GM21786 (cell line): Measurements from ENCODE around the gene FIBP.

Source experiments
- ATAC-seq: cut with Tn5 transposase; IDR thresholded peaks from one replicate; pipeline ENCODE4 v1.9.1; 2021; ENCODE audit not compliant: unreplicated experiment

FIBP gene

DNA sequence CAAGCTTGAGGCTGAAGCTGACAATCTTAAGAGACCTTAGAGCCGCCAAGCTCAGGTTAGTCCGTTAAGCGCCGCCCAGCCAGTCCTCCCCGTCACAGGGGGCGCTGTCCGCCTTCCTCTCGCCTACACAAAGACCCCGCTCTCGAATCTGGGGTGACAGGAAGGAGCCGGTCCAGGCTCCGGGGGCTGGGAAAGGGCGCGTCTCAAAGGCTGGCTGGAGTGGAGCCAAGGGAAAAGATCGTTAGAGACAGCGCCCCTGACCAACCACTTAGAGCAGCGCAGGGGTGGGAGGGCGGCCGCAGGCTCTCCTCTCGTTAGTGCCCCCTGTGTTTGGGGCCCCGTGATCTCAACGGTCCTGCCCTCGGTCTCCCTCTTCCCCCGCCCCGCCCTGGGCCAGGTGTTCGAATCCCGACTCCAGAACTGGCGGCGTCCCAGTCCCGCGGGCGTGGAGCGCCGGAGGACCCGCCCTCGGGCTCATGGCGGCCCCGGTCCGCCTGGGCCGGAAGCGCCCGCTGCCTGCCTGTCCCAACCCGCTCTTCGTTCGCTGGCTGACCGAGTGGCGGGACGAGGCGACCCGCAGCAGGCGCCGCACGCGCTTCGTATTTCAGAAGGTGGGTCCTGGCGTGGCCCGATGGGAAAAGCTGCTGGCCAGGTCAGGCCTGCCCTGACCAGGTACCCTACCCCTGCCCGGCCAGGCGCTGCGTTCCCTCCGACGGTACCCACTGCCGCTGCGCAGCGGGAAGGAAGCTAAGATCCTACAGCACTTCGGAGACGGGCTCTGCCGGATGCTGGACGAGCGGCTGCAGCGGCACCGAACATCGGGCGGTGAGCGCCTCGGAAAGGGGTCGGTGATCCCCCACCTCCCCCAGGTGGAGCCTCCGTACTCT, 27.8 kb downstream of the FIBP start, which contains the start of gene MUS81:
TSS of gene MUS81 (plus strand) at position 156 of the 887 bp plus-strand sequence. CDS start at position 477, 321 bp downstream.
- peak; percentile 27 for ATAC-seq

DNA sequence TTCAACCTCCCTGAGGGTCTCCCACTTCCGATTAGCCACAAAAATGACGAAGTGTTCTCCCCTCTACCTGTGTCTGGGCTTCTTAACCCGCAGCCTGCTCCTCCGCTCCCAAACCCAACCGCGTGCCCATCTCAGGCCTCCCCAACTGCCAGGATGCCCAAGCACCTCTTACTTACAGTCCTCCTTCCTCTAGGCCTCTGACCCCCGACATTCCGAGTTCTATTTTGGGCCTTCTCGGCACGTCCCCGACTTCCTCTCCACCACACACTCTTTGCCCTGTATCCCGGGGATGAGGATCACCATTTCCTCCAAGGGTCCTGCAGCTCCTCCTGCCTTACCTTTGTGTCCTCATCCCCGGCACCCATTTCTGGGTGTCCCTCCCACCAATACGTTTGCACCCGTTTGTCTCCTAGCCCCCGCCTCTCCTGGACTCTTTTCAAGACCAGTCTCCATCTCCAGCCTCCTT, 28.4 kb downstream of the FIBP start:
- no peak for ATAC-seq

GRCh38 chr11:65859095-65859811, 29.0 kb downstream of the FIBP start:
- ATAC-seq = peak; percentile 51

DNA sequence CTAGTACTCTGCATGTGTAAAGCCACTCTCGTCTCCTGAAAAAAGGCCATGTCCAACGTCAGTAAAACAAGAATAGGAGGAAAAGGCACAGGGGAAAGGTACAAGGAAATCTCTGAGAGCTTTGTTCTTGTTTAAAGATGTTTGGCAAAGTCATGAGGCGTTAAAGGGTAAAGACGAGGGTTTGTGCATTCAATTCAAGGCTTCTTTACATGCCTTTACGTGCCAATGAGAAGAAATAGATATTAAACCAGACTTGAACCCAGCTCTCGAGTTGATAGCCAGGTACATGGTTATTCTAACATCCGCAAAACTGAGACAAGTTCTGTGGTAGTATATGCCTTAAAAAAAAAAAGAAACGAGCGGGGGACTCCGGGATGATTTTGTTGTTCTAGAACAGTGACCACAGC, 29.6 kb downstream of the FIBP start:
- ATAC-seq = no peak

GRCh38 chr11:65857853-65858680, 30.2 kb downstream of the FIBP start, which contains the start of gene CFL1:
TSS of gene CFL1 (minus strand) at chr11:65858180. CDS start at chr11:65858099, 81 bp downstream.
- ATAC-seq = peak; percentile 34

DNA sequence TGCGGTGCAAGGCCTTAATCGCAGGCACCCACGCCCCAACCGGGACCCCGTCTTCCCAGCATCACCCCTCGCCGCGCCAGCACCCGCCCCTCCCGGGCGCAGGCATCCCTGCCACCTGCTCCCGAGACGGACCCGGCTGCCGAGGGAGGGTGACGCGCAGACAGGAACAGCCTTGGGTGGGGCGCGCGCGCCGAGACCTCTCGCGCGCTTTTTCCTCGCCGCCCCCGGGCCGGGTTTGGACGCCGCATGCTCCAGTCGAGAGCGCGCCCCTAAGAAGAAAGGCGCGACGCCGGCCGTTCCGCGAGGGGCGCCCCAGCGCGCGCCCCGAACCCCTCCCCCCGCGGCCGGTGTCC, 30.8 kb downstream of the FIBP start:
- no peak for ATAC-seq

DNA sequence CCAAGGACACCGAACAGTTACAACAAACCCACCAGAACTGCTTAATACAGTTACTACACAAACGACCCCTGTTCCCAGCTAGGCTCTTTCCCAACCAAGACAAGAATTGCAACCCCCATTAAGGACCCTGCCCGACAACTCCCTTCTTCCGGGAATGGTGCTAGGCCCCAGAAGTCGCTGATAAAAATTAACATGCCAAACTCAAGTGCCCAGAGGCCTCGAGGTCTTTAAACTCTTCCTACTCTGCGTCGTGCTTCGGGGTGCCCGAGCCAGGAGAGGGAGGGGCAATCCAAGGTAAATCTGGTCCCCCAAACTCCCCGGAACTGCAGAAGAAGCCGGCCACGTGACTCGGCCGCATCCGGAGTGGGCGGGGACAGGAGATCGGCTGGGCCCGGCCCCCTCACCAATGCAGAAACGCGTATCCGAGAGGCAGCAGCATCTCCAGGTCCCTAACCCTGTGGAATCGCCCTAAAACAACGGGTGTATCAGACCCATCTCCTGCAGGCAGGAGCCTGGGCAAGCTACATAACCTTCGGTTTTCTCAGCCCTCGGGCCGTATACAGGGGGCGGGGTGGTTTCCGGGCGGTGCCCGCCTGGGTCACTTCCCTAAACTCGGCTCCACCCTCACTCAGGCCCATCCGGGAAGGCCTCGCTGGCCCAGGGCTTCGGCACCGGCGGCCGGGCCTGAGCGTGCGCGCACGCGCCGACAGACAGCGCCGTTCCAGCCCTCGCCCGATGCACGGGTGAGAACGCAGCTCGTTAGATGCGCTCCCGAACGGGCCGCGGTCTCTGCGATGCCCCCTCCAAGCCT, 31.4 kb downstream of the FIBP start:
- ATAC-seq = peak; percentile 31

DNA sequence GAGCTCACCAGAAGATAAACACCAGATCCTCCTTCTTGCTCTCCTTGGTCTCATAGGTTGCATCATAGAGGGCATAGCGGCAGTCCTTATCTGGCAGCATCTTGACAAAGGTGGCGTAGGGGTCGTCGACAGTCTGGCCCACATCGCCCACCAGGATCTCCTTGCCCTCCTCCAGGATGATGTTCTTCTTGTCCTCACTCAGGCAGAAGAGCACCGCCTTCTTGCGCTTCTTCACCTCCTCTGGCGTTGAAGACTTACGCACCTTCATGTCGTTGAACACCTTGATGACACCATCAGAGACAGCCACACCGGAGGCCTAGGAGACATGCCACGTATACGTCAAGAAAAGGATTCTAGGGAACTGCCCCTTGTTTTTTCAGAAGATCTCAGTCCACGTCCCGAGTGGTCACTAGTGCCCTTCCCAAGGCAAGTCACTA, 32.3 kb downstream of the FIBP start:
- ATAC-seq = no peak

- no peak for ATAC-seq
Observed at GRCh38 chr11:65854852-65855837, 33.1 kb downstream of the FIBP start.

GRCh38 chr11:65854161-65854592, 34.1 kb downstream of the FIBP start:
- ATAC-seq = no peak

GRCh38 chr11:65853246-65853979, 34.9 kb downstream of the FIBP start:
- ATAC-seq = no peak

DNA sequence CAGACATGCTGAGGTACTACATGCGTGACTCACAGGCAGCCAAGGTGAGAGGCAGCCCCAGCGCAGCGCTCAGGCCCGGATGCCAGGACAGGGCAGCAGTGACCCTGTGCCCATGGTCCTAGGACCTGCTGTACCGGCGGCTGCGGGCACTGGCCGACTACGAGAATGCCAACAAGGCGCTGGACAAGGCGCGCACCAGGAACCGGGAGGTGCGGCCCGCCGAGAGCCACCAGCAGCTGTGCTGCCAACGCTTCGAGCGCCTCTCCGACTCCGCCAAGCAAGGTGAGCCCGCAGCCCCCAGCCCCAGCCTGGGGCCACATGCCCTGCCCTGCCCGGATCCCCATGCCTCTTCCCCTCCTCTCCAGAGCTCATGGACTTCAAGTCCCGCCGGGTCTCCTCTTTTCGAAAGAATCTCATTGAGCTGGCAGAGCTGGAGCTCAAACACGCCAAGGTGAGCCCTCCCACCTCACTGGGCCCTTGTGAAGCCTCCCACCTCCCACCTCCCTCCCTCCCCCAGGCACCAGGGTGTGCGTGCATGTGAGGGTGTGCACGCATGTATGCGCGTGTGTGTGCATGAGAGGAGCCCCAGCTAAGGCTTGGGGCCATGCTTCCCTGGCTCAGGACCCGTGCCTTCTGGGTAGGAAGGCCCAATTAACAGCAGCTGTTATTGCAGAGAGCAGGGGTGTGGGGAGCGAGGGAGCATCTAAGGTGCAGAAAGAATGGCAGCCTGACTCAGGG, 35.6 kb downstream of the FIBP start:
- ATAC-seq = no peak

DNA sequence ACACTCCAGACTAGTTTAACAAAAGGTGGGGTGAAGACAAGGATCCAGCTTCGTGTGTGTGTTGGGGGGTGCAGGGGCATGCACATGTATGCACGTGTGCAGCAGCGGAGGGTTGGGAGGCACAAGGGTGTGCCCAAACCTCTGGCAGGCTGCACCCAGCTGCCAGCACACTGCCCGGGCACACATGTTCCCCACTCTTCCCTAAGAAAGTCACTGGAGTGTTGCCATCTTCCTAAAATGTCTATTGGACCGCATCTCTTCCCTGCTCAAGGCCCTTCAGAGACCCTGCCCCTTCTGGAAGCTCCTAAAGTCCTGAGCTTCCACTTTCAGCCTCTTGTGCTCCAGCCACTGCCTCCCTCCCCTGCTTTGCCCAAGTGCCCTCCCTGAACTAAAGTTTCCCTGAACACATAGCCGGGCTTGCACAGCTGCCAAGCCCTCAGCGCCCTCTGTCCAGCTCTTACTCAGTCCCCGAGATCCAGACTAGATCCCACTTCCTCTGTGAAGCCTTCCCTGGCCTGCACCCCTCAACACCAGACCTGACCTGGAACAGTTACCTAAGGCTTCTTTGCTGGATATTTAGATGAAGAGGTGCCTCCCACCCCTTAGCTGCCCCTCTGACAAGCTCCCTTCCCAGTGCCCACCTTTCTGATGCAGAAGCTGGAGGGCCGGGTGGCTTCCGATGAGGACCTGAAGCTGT, 36.3 kb downstream of the FIBP start:
- no peak for ATAC-seq

DNA sequence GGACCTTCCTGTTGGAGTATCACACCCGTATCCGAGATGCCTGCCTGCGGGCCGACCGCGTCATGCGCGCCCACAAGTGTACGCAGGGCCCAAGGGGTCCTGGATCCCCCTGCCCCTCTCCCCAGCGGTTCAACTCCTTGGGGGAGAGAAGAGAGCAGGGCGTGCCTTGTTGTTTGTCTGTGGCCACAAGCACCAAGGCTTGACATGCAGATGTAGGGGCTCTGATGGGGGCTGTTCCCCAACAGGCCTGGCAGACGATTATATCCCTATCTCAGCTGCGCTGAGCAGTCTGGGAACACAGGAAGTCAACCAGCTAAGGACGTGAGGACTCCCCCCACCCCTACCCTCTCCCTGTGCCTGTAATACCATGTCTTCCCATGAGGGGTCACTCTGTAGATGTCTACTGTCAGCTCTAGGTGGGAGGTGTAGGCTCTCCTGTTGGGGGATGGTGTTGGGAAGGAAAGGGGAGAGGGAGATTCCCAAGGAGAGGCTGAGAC, 37.1 kb downstream of the FIBP start:
- no peak for ATAC-seq

- ATAC-seq = no peak
Observed at GRCh38 chr11:65850217-65851082, 37.8 kb downstream of the FIBP start.

- ATAC-seq = no peak
Observed at GRCh38 chr11:65849771-65850216, 38.5 kb downstream of the FIBP start.
